Measurements from ENCODE around the gene FRY. TPM values are rescaled to one million over a fixed set of nuclear protein-coding genes. Genes with fewer than 3 reads are reported as not detected.

The FRY gene
- polyA plus RNA-seq, 3 donors: 9.6 to 24.3 (median 11.1) TPM

- H3K27ac ChIP-seq (ENCODE audit: low read depth, low read length): no peak overlapping the region
These were observed 182.1 kb downstream of the FRY start for GRCh38 chr13:32213626-32214025.

GRCh38 chr13:32214071-32214470, 182.5 kb downstream of the FRY start:
- WGBS, 3 donors: 97 to 99% (median 98%) methylated on average over 4 of the region's 4 CpGs
- no peak overlapping the region for H3K27ac ChIP-seq (ENCODE audit: low read depth, low read length)

GRCh38 chr13:32216281-32216680, 184.7 kb downstream of the FRY start:
- no peak overlapping the region for H3K27ac ChIP-seq (ENCODE audit: low read depth, low read length)
- WGBS, 3 donors: 84 to 98% (median 91%) methylated on average over 5 of the region's 5 CpGs

- 95 to 98% (median 96%) methylated on average over 6 of the region's 6 CpGs for WGBS, 3 donors
- H3K27ac ChIP-seq (ENCODE audit: low read depth, low read length): no peak overlapping the region
These were observed 190.6 kb downstream of the FRY start for GRCh38 chr13:32222046-32222676.

GRCh38 chr13:32224916-32225315, 193.3 kb downstream of the FRY start:
- H3K27ac ChIP-seq (ENCODE audit: low read depth, low read length): no peak overlapping the region
- 84 to 94% (median 87%) methylated on average over 5 of the region's 5 CpGs for WGBS, 3 donors

- 66 to 78% (median 71%) methylated on average over 5 of the region's 5 CpGs for WGBS, 3 donors
- no peak overlapping the region for H3K27ac ChIP-seq (ENCODE audit: low read depth, low read length)
These were observed 193.9 kb downstream of the FRY start for GRCh38 chr13:32225481-32225931.

- WGBS, 3 donors: 72 to 92% (median 90%) methylated on average over 5 of the region's 5 CpGs
These were observed 196.9 kb downstream of the FRY start for GRCh38 chr13:32228330-32229041.

GRCh38 chr13:32229443-32229842, 197.9 kb downstream of the FRY start:
- 56 to 82% (median 79%) methylated on average over 3 of the region's 3 CpGs for WGBS, 3 donors
- H3K27ac ChIP-seq (ENCODE audit: low read depth, low read length): no peak overlapping the region

More at GRCh38 chr13:32228330-32229041, 196.9 kb downstream of the FRY start:
- H3K27ac ChIP-seq (ENCODE audit: low read depth, low read length): no peak overlapping the region

GRCh38 chr13:32232263-32232662, 200.7 kb downstream of the FRY start:
- WGBS, 3 donors: 97 to 100% (median 98%) methylated on average over 3 of the region's 3 CpGs

GRCh38 chr13:32233062-32233461, 201.5 kb downstream of the FRY start:
- no peak overlapping the region for H3K27ac ChIP-seq (ENCODE audit: low read depth, low read length)
- 58 to 92% (median 82%) methylated on average over 2 of the region's 2 CpGs for WGBS, 3 donors

More at GRCh38 chr13:32232263-32232662, 200.7 kb downstream of the FRY start:
- H3K27ac ChIP-seq (ENCODE audit: low read depth, low read length): no peak overlapping the region

- 78 to 80% (median 79%) methylated on average over 2 of the region's 2 CpGs for WGBS, 3 donors
- no peak overlapping the region for H3K27ac ChIP-seq (ENCODE audit: low read depth, low read length)
These were observed 203.3 kb downstream of the FRY start for GRCh38 chr13:32234914-32235313.

GRCh38 chr13:32237681-32238080, 206.1 kb downstream of the FRY start:
- WGBS, 3 donors: 91 to 95% (median 95%) methylated on average over 6 of the region's 6 CpGs

GRCh38 chr13:32243695-32244094, 212.1 kb downstream of the FRY start:
- WGBS, 3 donors: 93 to 98% (median 96%) methylated on average over 5 of the region's 5 CpGs
- H3K27ac ChIP-seq (ENCODE audit: low read depth, low read length): no peak overlapping the region

More at GRCh38 chr13:32237681-32238080, 206.1 kb downstream of the FRY start:
- H3K27ac ChIP-seq (ENCODE audit: low read depth, low read length): no peak overlapping the region

- 75 to 90% (median 89%) methylated on average over 5 of the region's 5 CpGs for WGBS, 3 donors
- H3K27ac ChIP-seq (ENCODE audit: low read depth, low read length): no peak overlapping the region
These were observed 214.0 kb downstream of the FRY start for GRCh38 chr13:32245555-32245954.

- 55 to 61% (median 59%) methylated on average over 2 of the region's 2 CpGs for WGBS, 3 donors
- H3K27ac ChIP-seq (ENCODE audit: low read depth, low read length): no peak overlapping the region
These were observed 214.9 kb downstream of the FRY start for GRCh38 chr13:32246468-32246867.

GRCh38 chr13:32247887-32248286, 216.3 kb downstream of the FRY start:
- WGBS, 3 donors: 0 to 81% methylated on average over 1 of the region's 1 CpG; no CpG with 5 or more reads in 1 of the 3 donors
- H3K27ac ChIP-seq (ENCODE audit: low read depth, low read length): no peak overlapping the region

GRCh38 chr13:32248801-32249200, 217.2 kb downstream of the FRY start:
- WGBS, 3 donors: 63 to 92% (median 67%) methylated on average over 3 of the region's 3 CpGs
- H3K27ac ChIP-seq (ENCODE audit: low read depth, low read length): no peak overlapping the region

GRCh38 chr13:32252812-32253438, 221.4 kb downstream of the FRY start:
- 75 to 94% (median 92%) methylated on average over 4 of the region's 4 CpGs for WGBS, 3 donors

GRCh38 chr13:32253911-32254399, 222.4 kb downstream of the FRY start:
- WGBS, 3 donors: 31 to 72% (median 66%) methylated on average over 14 of the region's 14 CpGs
- no peak overlapping the region for H3K27ac ChIP-seq (ENCODE audit: low read depth, low read length)

More at GRCh38 chr13:32252812-32253438, 221.4 kb downstream of the FRY start:
- no peak overlapping the region for H3K27ac ChIP-seq (ENCODE audit: low read depth, low read length)
